Breast epithelium (tissue), 4 donors: ENCODE results near the gene VPS13D. TPM values are rescaled to one million over a fixed set of nuclear protein-coding genes. Genes with fewer than 3 reads are reported as not detected.

Experiments used
- DNase-seq, 2 donors: peaks; one replicate each; pipeline ENCODE4 v3.0.0-alpha.2; 2019; ENCODE audit warnings: low spot score in 2 of 2
- H3K27ac ChIP-seq, 2 donors: fragments of 200-600 bp; sonication (generic) in 1 of 2; one replicate each; pipeline ENCODE4 v1.5.1; 2016 to 2019; ENCODE audit warnings: mild to moderate bottlenecking in 1 of 2
- H3K27me3 ChIP-seq, 2 donors: fragments of 200-600 bp; sonication (generic) in 1 of 2; one replicate each; pipeline versions ENCODE4 v1.5.1 to v1.6.0; 2017 to 2019; ENCODE audit warnings: control low read depth in 1 of 2, mild to moderate bottlenecking in 1 of 2
- H3K36me3 ChIP-seq: fragments of 200-600 bp; one replicate; pipeline ENCODE4 v1.5.1; 2019
- H3K4me1 ChIP-seq, 2 donors: fragments of 200-600 bp; sonication (generic); one replicate each; pipeline ENCODE4 v1.5.1; 2016 to 2019; ENCODE audit warnings: control low read depth in 1 of 2
- H3K4me3 ChIP-seq, 3 donors: fragments of 200-600 bp; sonication (generic); 1 replicate in 2 of 3; 2 replicates in 1 of 3; pipeline ENCODE4 v1.5.1; 2016 to 2019; ENCODE audit warnings: mild to moderate bottlenecking in 3 of 3, moderate library complexity in 2 of 3
- H3K9me3 ChIP-seq, 2 donors: fragments of 200-600 bp; sonication (generic) in 1 of 2; one replicate each; pipeline ENCODE4 v1.5.1; 2016 to 2019; ENCODE audit warnings: control low read depth in 1 of 2
- CTCF ChIP-seq, 3 donors: fragments of 450-650 bp; IDR thresholded peaks; one replicate each; pipeline ENCODE4 v1.5.1; 2016 to 2017; ENCODE audit warnings: antibody characterized with exemption in 3 of 3, mild to moderate bottlenecking in 3 of 3, moderate library complexity in 3 of 3
- POLR2A ChIP-seq: fragments of 450-650 bp; IDR thresholded peaks from one replicate; pipeline ENCODE4 v1.6.1; 2016; ENCODE audit warnings: antibody characterized with exemption, mild to moderate bottlenecking, moderate library complexity
- POLR2AphosphoS5 ChIP-seq, 3 donors: sonication (generic); formaldehyde crosslinking; IDR thresholded peaks; one replicate each; pipeline ENCODE4 v1.6.1; 2017; ENCODE audit warnings: antibody characterized with exemption in 3 of 3
- intact Hi-C: fragments of 100-400 bp; cut with DNase I; formaldehyde crosslinking; loops from one replicate; pipeline ENCODE4 v1.15.1; 2023; ENCODE audit warnings: low total_unique reads
- total RNA-seq, 3 donors: library from RNA; depleted of rRNA; stranded (reverse); fragments of >200 nt; gene quantifications; one replicate each; pipeline ENCODE4 v1.1.0, GENCODE V29; 2016

The VPS13D gene
- total RNA-seq, 3 donors from 2014 or later = 73.9 to 115 (median 96.4) TPM

- no peaks in the 10 kb centered on the region for H3K27me3 ChIP-seq
- H3K9me3 ChIP-seq = no peaks in the 10 kb centered on the region
- no peak for DNase-seq
- intact Hi-C loops = no loop called here
- H3K36me3 ChIP-seq = no peaks in the 10 kb centered on the region
- H3K4me1 ChIP-seq = peaks cover 14 to 16% of the 10 kb centered on the region in 2 donors
- no peak overlapping the region for H3K4me3 ChIP-seq
- TF ChIP-seq CTCF (IDR thresholded peaks at IDR 0.05) (no peak), POLR2AphosphoS5 (IDR thresholded peaks at IDR 0.05) (no peak), POLR2A (no peak)
- H3K27ac ChIP-seq = peak overlapping the region; percentile 64 to 85
These were observed 243.9 kb downstream of the VPS13D start for GRCh38 chr1:12473596-12474362.

DNA sequence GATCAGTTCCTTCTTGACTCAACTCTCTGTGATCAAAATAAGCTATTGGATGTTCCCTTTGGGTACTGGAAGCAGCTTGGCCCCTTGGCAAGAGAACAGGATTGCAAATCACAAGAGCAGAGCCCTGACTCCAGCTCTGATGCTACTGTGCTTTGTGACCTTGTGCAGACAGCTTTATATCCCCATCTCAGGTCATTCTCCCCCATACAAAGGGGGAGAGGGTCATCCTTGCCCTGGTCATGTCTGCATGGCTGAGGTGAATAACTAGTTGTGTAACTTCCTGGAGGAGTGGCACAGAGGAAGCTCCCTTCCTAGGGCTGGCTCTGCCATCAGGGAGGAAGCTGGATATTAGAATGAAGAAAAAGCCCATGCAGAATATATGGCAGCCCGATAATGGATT is 245.3 kb downstream of the VPS13D start:
- no peak for DNase-seq
- H3K27me3 ChIP-seq = no peaks in the 10 kb centered on the region
- no peaks in the 10 kb centered on the region for H3K36me3 ChIP-seq
- intact Hi-C loops = no loop called here
- H3K4me3 ChIP-seq = no peak overlapping the region
- H3K27ac ChIP-seq = peak overlapping the region; percentile 75 to 85
- TF ChIP-seq CTCF (IDR thresholded peaks at IDR 0.05) = no peak
- TF ChIP-seq POLR2A = no peak
- no peak for TF ChIP-seq POLR2AphosphoS5 (IDR thresholded peaks at IDR 0.05)
- no peaks in the 10 kb centered on the region for H3K9me3 ChIP-seq
- peaks cover 16 to 23% of the 10 kb centered on the region in 2 donors for H3K4me1 ChIP-seq

- H3K36me3 ChIP-seq = no peaks in the 10 kb centered on the region
- no peaks in the 10 kb centered on the region for H3K27me3 ChIP-seq
- TF ChIP-seq CTCF (IDR thresholded peaks at IDR 0.05) (no peak), POLR2AphosphoS5 (IDR thresholded peaks at IDR 0.05) (no peak), POLR2A (no peak)
- H3K27ac ChIP-seq = peak overlapping the region; percentile 75 to 85
- intact Hi-C loops = no loop called here
- no peak overlapping the region for H3K4me3 ChIP-seq
- no peaks in the 10 kb centered on the region for H3K9me3 ChIP-seq
- peaks cover 16 to 23% of the 10 kb centered on the region in 2 donors for H3K4me1 ChIP-seq
- no peak for DNase-seq
These were observed 245.7 kb downstream of the VPS13D start for GRCh38 chr1:12475530-12475934.

DNA sequence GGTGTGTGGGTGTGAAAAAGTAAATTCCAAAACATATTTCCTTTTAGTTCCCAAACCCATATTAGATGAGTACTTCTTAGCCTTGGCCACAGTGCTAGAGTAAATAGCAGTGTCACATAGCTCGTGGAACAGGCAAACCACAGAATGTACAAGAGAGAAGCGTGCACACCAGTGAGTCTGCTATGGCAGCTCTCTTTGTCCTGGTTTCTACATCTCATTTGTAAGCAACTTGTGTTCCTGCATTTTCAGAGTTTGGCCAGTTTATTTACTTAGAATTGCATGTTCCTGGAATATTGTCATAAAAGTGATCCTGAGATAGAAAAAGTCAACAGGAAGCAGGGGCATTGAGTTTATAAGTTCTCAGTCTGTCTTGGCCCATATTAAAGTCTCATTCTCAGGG is 246.1 kb downstream of the VPS13D start:
- intact Hi-C loops = no loop called here
- H3K4me1 ChIP-seq = peaks cover 18 to 23% of the 10 kb centered on the region in 2 donors

More for the DNA sequence above, 246.1 kb downstream of the VPS13D start:
- TF ChIP-seq CTCF (IDR thresholded peaks at IDR 0.05) (no peak), POLR2AphosphoS5 (IDR thresholded peaks at IDR 0.05) (peak in 1 of 3 donors; percentile 38), POLR2A (no peak)
- Histone ChIP-seq H3K27ac (peak overlapping the region; percentile 49 to 85), H3K27me3 (no peaks in the 10 kb centered on the region), H3K36me3 (no peaks in the 10 kb centered on the region), H3K9me3 (no peaks in the 10 kb centered on the region), H3K4me3 (no peak overlapping the region)
- peak in 1 of 2 donors; percentile 50 for DNase-seq
